Neuronal stem cell (in vitro differentiated cells): ENCODE results near the gene TLR7.

ENCODE experiments used
- DNase-seq: peaks from one replicate; pipeline ENCODE4 v3.0.0-alpha.2; 2013; ENCODE audit warnings: low spot score
- H2AFZ ChIP-seq: one replicate; pipeline ENCODE4 v1.6.1; 2013; ENCODE audit warnings: mild to moderate bottlenecking, low read length, inconsistent platforms
- H2AK5ac ChIP-seq: 2 replicates; pipeline ENCODE4 v1.6.1; 2013; ENCODE audit warnings: low read depth, mild to moderate bottlenecking, inconsistent platforms, low read length, moderate library complexity, mixed read lengths
- H2BK120ac ChIP-seq: 2 replicates; pipeline ENCODE4 v1.6.1; 2013; ENCODE audit warnings: low read depth, mild to moderate bottlenecking, inconsistent platforms, low read length, moderate library complexity, mixed read lengths
- H2BK12ac ChIP-seq: one replicate; pipeline ENCODE4 v1.6.1; 2013; ENCODE audit warnings: low read length, inconsistent platforms
- H2BK15ac ChIP-seq: 2 replicates; pipeline ENCODE4 v1.6.1; 2013; ENCODE audit warnings: mild to moderate bottlenecking, low read length, inconsistent platforms, mixed read lengths
- H2BK5ac ChIP-seq: one replicate; pipeline ENCODE4 v1.6.1; 2013; ENCODE audit warnings: inconsistent platforms, mild to moderate bottlenecking, low read length, moderate library complexity
- H3K14ac ChIP-seq: one replicate; pipeline ENCODE4 v1.6.1; 2013; ENCODE audit warnings: low read length, inconsistent platforms
- H3K18ac ChIP-seq: 2 replicates; pipeline ENCODE4 v1.6.1; 2013; ENCODE audit warnings: low read length, inconsistent platforms
- H3K23ac ChIP-seq: 2 replicates; pipeline ENCODE4 v1.6.1; 2013; ENCODE audit warnings: low read depth, mild to moderate bottlenecking, mixed read lengths, low read length, inconsistent platforms; ENCODE audit not compliant: poor library complexity
- H3K27ac ChIP-seq: replicated peaks from 3 replicates; pipeline ENCODE4 v1.5.1; 2013; ENCODE audit warnings: low read length, inconsistent platforms
- H3K27me3 ChIP-seq, 3 experiments: 2 replicates each; pipeline ENCODE4 v1.6.1; 2013; ENCODE audit warnings: low read length in 3 of 3, mild to moderate bottlenecking in 2 of 3, inconsistent platforms in 1 of 3, low read depth in 1 of 3, mixed read lengths in 1 of 3, moderate library complexity in 1 of 3; ENCODE audit not compliant: control insufficient read depth in 3 of 3, insufficient read depth in 3 of 3
- H3K36me3 ChIP-seq, 2 donors: replicated peaks in 1 of 2; 2 replicates each; pipeline ENCODE4 v1.6.1; 2013; ENCODE audit warnings: low read length in 2 of 2; ENCODE audit not compliant: control insufficient read depth in 2 of 2, insufficient read depth in 2 of 2
- H3K4ac ChIP-seq: 2 replicates; pipeline ENCODE4 v1.6.1; 2013; ENCODE audit warnings: inconsistent platforms, mild to moderate bottlenecking, low read length, moderate library complexity
- H3K4me1 ChIP-seq, 2 donors: 1 replicate in 1 of 2; 2 replicates in 1 of 2; pipeline ENCODE4 v1.6.1; 2013; ENCODE audit warnings: low read length in 2 of 2, low read depth in 1 of 2; ENCODE audit not compliant: control insufficient read depth in 2 of 2, insufficient read depth in 1 of 2
- H3K4me2 ChIP-seq: one replicate; pipeline ENCODE4 v1.6.1; 2013; ENCODE audit warnings: mild to moderate bottlenecking, low read length, inconsistent platforms; ENCODE audit not compliant: insufficient read depth, poor library complexity, severe bottlenecking
- H3K4me3 ChIP-seq, 2 donors: 2 replicates each; pipeline ENCODE4 v1.5.1; 2013; ENCODE audit warnings: low read length in 2 of 2, mild to moderate bottlenecking in 2 of 2, inconsistent platforms in 1 of 2, moderate library complexity in 1 of 2
- H3K79me1 ChIP-seq: one replicate; pipeline ENCODE4 v1.6.1; 2013; ENCODE audit warnings: low read depth, mild to moderate bottlenecking, inconsistent platforms, low read length, moderate library complexity
- H3K9ac ChIP-seq: one replicate; pipeline ENCODE4 v1.6.1; 2013; ENCODE audit warnings: mild to moderate bottlenecking, low read depth, low read length, inconsistent platforms; ENCODE audit not compliant: poor library complexity
- H3K9me3 ChIP-seq, 2 donors: replicated peaks in 1 of 2; 2 replicates each; pipeline versions ENCODE3 to v1.6.1; 2013; ENCODE audit warnings: low read length in 2 of 2, mild to moderate bottlenecking in 2 of 2, inconsistent platforms in 1 of 2, low read depth in 1 of 2, mixed read lengths in 1 of 2, moderate library complexity in 1 of 2; ENCODE audit not compliant: control insufficient read depth in 2 of 2, insufficient read depth in 1 of 2
- H4K8ac ChIP-seq: one replicate; pipeline ENCODE4 v1.6.1; 2013; ENCODE audit warnings: low read depth, mild to moderate bottlenecking, inconsistent platforms, low read length, moderate library complexity
- H4K91ac ChIP-seq: one replicate; pipeline ENCODE4 v1.6.1; 2013; ENCODE audit warnings: low read length, low read depth, mild to moderate bottlenecking, inconsistent platforms; ENCODE audit not compliant: poor library complexity
- WGBS, 2 donors: extraction: QIAGEN DNeasy Blood & Tissue Kit; methylation state at CpG; one replicate each; pipeline ENCODE4 v1.1.7; 2013; ENCODE audit warnings: missing lambda C conversion rate in 2 of 2, mixed read lengths in 1 of 2; ENCODE audit not compliant: insufficient read length in 2 of 2, insufficient replicate concordance in 1 of 2; ENCODE audit errors: extremely low coverage in 2 of 2; 5-methylcytosine and 5-hydroxymethylcytosine counted together

Gene TLR7

GRCh38 chrX:12930150-12930549 lies 63.3 kb downstream of the TLR7 start:
- no CpG with 5 or more reads among the region's 2 CpGs for WGBS, 2 donors
- no peak overlapping the region for H2AK5ac ChIP-seq

GRCh38 chrX:12932244-12932643 lies 65.4 kb downstream of the TLR7 start:
- DNase-seq, result no peak
- Histone ChIP-seq H2BK12ac (no peak overlapping the region), H3K9ac (no peak overlapping the region), H3K23ac (no peak overlapping the region), H2BK15ac (no peak overlapping the region), H2AK5ac (no peak overlapping the region), H3K4ac (no peak overlapping the region), H3K4me3 (no peak overlapping the region), H3K27ac (no peak overlapping the region), H3K14ac (no peak overlapping the region), H3K27me3 (no peaks in the 10 kb centered on the region), H3K9me3 (no peaks in the 10 kb centered on the region), H3K79me1 (no peaks in the 10 kb centered on the region), H4K8ac (no peak overlapping the region), H2BK5ac (no peak overlapping the region), H2BK120ac (no peak overlapping the region), H3K18ac (no peak overlapping the region), H3K36me3 (no peaks in the 10 kb centered on the region), H2AFZ (no peak overlapping the region), H4K91ac (no peak overlapping the region), H3K4me2 (no peak overlapping the region), H3K4me1 (no peaks in the 10 kb centered on the region)
- no CpG with 5 or more reads among the region's 1 CpG for WGBS, 2 donors

More at GRCh38 chrX:12930150-12930549, 63.3 kb downstream of the TLR7 start:
- H3K79me1 ChIP-seq, result no peaks in the 10 kb centered on the region
- H3K23ac ChIP-seq, result no peak overlapping the region
- no peak overlapping the region for H3K14ac ChIP-seq
- H3K18ac ChIP-seq, result no peak overlapping the region
- no peak overlapping the region for H3K4me2 ChIP-seq
- H2BK15ac ChIP-seq, result no peak overlapping the region
- DNase-seq, result no peak
- H4K91ac ChIP-seq, result no peak overlapping the region
- no peak overlapping the region for H3K4me3 ChIP-seq
- H2BK5ac ChIP-seq, result no peak overlapping the region
- no peak overlapping the region for H3K27ac ChIP-seq
- H3K9ac ChIP-seq, result no peak overlapping the region
- no peak overlapping the region for H2BK12ac ChIP-seq
- H4K8ac ChIP-seq, result no peak overlapping the region
- H3K36me3 ChIP-seq, result no peaks in the 10 kb centered on the region
- H3K4ac ChIP-seq, result no peak overlapping the region
- H2AFZ ChIP-seq, result no peak overlapping the region
- no peaks in the 10 kb centered on the region for H3K4me1 ChIP-seq
- H3K27me3 ChIP-seq, result no peaks in the 10 kb centered on the region
- no peak overlapping the region for H2BK120ac ChIP-seq
- H3K9me3 ChIP-seq, result no peaks in the 10 kb centered on the region

GRCh38 chrX:12934850-12935249 lies 68.0 kb downstream of the TLR7 start:
- Histone ChIP-seq H3K36me3 (no peaks in the 10 kb centered on the region), H3K14ac (no peak overlapping the region), H2BK5ac (no peak overlapping the region), H4K91ac (no peak overlapping the region), H2BK120ac (no peak overlapping the region), H3K9me3 (no peaks in the 10 kb centered on the region), H3K27me3 (no peaks in the 10 kb centered on the region), H3K4me1 (no peaks in the 10 kb centered on the region), H2AK5ac (no peak overlapping the region), H2BK15ac (no peak overlapping the region), H3K18ac (no peak overlapping the region), H4K8ac (no peak overlapping the region), H3K4ac (no peak overlapping the region), H3K4me3 (no peak overlapping the region), H3K4me2 (no peak overlapping the region), H3K9ac (no peak overlapping the region), H3K79me1 (no peaks in the 10 kb centered on the region), H2AFZ (no peak overlapping the region), H2BK12ac (no peak overlapping the region), H3K23ac (no peak overlapping the region), H3K27ac (no peak overlapping the region)
- WGBS, 2 donors, result no CpG with 5 or more reads among the region's 5 CpGs
- no peak for DNase-seq

- H4K8ac ChIP-seq, result no peak overlapping the region
- H2BK15ac ChIP-seq, result no peak overlapping the region
- H3K4me1 ChIP-seq, result no peaks in the 10 kb centered on the region
- no peaks in the 10 kb centered on the region for H3K9me3 ChIP-seq
- DNase-seq, result no peak
- no peaks in the 10 kb centered on the region for H3K27me3 ChIP-seq
- no peak overlapping the region for H3K23ac ChIP-seq
- no peak overlapping the region for H2AFZ ChIP-seq
- no peaks in the 10 kb centered on the region for H3K36me3 ChIP-seq
- no peak overlapping the region for H2AK5ac ChIP-seq
- H3K14ac ChIP-seq, result no peak overlapping the region
- no peaks in the 10 kb centered on the region for H3K79me1 ChIP-seq
- no peak overlapping the region for H2BK120ac ChIP-seq
- no peak overlapping the region for H3K4ac ChIP-seq
- no peak overlapping the region for H3K4me2 ChIP-seq
- H2BK5ac ChIP-seq, result no peak overlapping the region
- H4K91ac ChIP-seq, result no peak overlapping the region
- H3K4me3 ChIP-seq, result no peak overlapping the region
- no peak overlapping the region for H3K9ac ChIP-seq
- H3K27ac ChIP-seq, result no peak overlapping the region
- H3K18ac ChIP-seq, result no peak overlapping the region
- no peak overlapping the region for H2BK12ac ChIP-seq
- no CpG with 5 or more reads among the region's 1 CpG for WGBS, 2 donors
Observed at GRCh38 chrX:12936947-12937346, 70.1 kb downstream of the TLR7 start.
